SH-SY5Y (cell line): Measurements from ENCODE around the gene FARP2.

Experiments
- GATA2 ChIP-seq: IDR thresholded peaks from 2 replicates; pipeline ENCODE4 v1.6.1; 2011; ENCODE audit warnings: mild to moderate bottlenecking, low read depth, low read length
- GATA3 ChIP-seq: IDR thresholded peaks from 2 replicates; pipeline ENCODE4 v1.6.1; 2011; ENCODE audit warnings: low read depth, mild to moderate bottlenecking, low read length, moderate library complexity

DNA sequence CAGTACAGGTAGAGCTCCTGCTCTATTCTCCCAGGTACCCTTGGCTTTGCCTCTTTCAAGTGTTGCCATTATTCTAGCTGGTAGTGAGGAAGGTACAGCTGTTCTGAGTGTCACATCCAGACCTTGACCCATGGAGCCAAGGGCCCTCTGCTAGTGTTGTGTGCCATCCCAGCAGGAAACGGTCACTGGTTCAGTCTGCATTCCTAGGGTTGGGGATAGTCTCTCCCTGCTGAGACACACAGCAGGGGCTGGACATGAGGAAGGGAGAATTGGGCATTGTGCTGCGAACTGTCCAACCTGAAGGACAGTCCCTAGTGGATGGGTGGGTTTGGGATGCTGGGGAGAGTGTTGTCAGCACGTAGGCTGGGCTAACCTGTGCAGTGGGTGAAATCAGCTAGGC lies 59.1 kb downstream of the FARP2 start:
- no peak for TF ChIP-seq GATA2
- TF ChIP-seq GATA3 = no peak
